NCI-H1694 treated with DMSO at 0.1 percent for 48 hours (cell line): ENCODE measurements around the gene HOATZ.

Experiments
- DNase-seq: peaks from one replicate; lab custom pipeline; 2025; lab: John Stamatoyannopoulos, UW

Gene HOATZ

GRCh38 chr11:111549196-111549868, 34.8 kb downstream of the HOATZ start:
- no peak for DNase-seq

DNA sequence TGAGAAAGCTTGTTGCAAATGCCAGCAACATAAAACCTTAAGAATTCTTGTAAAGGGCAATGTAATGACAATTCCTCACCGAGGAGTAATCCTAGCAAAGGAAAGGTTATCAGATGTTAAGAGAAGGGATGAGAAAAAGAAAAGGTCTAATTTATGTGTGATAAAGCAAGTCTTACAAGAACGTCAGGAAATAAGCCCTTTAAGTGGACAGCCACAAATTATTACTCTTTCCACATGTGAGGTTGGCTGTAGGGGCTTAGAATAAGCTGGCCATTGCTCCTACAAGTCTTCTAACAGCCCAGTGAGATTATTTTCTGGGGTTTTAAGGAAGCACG, 35.3 kb downstream of the HOATZ start:
- no peak for DNase-seq

DNA sequence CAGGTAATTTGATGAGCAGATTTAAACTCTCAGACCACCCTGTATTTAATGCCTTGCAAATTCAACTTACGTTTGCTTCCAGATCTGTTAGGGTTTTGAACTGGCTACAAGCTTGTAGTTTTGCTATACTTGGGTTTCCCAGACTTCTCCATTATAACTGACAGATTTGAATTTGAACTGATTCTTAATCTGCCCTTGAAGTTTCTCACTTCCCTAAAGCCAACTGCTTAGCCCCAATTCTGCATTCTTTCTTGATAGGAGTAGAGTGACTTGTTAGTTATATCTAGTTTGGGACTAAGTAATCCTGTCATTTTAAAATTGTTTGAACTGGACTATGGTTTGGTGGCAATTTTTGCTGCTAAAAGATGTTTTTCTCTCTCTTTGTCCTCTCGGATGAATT, 35.7 kb downstream of the HOATZ start:
- no peak for DNase-seq

DNA sequence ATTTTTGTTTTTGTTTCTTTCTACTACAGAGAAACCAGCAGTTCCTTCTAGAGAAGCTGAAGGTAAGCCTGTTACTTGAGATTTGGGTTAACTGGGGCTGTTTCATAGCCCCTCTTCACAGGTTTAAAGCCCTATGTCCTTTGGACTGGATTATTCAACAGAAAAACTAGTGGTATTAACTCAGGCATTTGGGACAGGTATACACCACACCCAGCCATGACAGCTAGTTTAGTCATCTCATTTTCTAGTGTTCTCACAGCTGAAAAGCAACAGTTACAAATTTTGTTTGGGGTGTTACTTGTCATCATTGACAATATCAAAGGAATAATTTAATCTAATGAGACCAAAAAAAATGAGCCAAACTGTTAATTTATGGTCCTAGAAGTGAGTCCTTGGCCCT, 40.0 kb downstream of the HOATZ start:
- no peak for DNase-seq

- no peak for DNase-seq
These were observed 40.7 kb downstream of the HOATZ start for GRCh38 chr11:111555255-111555654.

GRCh38 chr11:111557425-111558111, 43.0 kb downstream of the HOATZ start:
- no peak for DNase-seq

DNA sequence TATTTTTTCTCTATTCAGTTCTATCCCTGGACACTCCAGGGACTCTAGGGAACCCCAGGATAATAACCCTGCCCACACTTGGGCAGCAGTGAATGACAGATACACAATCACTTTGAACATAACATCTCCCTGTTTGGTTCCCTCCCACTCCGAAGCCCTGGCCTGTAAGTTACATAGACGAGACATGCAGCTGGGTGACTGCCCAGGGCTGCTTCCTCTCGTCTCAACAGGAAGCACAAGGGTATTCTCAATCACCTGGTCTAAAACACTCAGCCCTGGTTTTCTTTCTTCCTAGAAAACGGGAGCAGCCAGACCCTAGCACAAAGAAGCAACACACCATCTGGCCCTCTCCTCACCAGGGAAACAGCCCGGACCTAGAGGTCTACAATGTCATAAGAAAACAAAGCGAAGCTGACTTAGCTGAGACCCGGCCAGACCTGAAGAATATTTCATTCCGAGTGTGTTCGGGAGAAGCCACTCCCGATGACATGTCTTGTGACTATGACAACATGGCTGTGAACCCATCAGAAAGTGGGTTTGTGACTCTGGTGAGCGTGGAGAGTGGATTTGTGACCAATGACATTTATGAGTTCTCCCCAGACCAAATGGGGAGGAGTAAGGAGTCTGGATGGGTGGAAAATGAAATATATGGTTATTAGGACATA, 45.4 kb downstream of the HOATZ start:
- no peak for DNase-seq

DNA sequence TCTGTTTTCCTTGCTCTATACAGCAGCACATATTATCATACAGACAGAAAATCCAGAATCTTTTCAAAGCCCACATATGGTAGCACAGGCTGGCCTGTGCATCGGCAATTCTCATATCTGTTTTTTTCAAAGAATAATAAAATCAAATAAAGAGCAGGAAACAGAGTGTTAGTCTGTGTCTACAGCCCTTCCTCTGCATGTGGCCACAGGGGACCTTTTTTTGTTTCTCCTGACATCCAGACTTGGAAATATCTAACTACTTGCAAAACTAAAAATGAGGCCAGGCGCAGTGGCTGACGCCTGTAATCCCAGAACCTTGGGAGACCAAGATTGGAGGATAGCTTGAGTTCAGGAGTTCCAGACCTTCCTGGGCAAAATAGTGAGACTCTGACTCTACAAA, 46.2 kb downstream of the HOATZ start:
- DNase-seq: no peak

- DNase-seq: no peak
These were observed 46.7 kb downstream of the HOATZ start for GRCh38 chr11:111561306-111561705.

DNA sequence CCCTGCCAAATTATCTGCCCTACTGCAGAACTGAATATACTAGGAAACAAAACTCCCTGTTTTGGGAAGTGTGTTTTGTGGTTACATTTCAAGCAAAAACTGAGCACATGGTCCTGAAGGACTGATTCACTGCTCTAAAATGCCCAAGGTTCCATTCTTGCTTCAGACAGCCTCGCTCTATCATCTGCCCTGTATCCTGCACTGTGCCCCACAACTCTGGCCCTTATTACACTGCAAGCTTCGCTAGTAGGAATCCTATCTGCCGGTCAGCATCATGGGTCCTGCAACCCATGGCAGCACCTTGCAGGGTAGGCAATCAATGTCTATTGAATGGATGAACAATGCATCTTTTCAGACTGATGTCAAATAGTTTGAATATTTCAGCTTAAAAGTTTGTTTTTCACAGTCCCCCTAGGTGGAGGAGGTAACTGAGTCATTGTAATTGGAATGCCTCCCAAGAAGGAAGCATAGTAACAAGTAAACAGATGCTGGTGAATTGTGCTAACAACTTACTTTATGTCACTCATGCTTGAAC, 47.3 kb downstream of the HOATZ start:
- DNase-seq: no peak

- no peak for DNase-seq
These were observed 48.3 kb downstream of the HOATZ start for GRCh38 chr11:111562692-111563389.

- DNase-seq: peak; percentile 21
These were observed 50.6 kb downstream of the HOATZ start for GRCh38 chr11:111565114-111565720.

DNA sequence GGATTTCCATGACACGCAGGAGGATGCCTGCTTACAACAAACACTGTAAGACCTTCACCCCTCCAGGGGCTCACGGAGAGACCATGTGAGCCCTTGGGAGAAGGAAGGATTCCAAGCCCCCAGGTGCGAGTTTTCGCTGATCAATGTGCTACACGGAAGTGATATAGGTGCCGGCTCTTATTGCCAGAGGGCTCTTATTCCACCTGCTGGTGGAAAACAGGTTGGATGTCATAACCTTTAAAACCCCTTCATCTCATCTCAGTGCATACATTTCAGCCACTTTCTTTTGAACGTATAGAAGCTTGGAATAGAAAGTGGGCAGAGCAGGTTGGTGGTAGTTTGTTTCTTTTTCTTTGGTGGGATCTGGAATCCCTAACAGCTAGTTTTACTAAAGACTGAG, 51.7 kb downstream of the HOATZ start:
- no peak for DNase-seq

DNA sequence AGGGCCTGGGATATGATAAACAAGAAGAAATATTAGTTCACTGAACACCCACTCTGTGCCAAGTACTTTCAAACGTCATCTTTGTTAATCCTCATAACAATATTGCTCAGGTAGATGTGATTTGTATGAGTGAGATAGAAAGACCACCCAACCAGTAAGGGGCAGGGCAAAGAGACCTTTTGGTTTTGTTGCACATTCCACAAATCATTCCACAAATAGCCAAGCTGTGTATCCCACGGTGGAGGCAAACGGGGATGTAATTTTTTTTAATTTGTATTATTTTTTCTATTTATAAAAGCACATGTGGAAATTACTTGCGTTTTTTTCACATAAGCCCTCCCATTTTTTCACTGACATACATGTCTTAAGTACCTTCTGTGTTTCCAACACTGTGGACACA, 54.9 kb downstream of the HOATZ start:
- no peak for DNase-seq

DNA sequence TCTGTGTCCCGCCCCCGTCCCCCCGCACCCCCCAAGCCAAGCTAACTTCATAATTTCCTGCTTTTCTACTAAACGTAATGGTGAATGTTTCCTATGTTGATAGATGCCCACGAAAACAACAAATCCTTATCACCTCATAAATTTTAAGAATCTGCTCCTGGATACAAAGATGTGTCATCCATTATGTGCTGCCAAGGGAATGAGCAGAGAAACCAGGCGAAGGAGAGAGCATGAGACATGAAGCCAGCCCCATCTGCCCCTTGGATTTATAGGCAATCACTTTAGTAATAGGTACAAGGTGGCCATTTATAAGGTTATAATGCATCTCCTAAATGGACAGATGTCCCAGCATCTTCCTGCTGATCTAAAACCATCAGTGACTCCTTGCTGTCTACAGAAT, 56.2 kb downstream of the HOATZ start:
- no peak for DNase-seq

DNA sequence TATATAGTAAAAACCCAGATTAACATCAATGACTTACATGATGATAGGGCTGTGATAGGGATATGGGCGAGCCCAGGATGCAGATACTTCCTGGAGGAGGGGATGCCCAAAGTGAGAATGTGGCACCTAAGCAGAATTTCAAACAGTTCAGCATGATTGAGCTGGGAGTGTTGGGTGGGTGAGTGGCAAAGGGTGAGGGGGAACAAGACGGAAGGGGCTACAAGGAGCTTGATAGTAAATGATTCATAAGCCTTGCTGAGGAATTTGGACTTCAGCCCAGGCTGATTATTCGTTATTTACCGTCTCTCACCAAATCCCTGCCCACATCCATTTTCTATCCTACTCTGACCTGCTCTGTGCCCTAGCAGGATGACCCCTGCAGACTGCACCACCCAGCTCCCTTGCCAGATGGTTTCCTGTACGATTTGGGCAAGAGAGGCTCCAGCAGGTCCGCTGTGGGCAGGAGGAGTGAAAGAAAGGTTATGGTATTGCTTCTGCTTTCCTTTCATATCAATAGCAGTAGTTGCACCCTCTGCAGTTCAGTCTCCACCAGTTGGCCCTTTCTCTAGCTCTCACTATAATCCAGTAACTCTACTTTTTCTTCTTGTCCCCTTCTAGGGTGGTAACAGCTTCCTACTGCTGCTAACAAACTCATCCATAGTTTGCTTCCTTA, 57.4 kb downstream of the HOATZ start:
- DNase-seq: no peak

- DNase-seq: no peak
These were observed 58.0 kb downstream of the HOATZ start for GRCh38 chr11:111572581-111572980.

DNA sequence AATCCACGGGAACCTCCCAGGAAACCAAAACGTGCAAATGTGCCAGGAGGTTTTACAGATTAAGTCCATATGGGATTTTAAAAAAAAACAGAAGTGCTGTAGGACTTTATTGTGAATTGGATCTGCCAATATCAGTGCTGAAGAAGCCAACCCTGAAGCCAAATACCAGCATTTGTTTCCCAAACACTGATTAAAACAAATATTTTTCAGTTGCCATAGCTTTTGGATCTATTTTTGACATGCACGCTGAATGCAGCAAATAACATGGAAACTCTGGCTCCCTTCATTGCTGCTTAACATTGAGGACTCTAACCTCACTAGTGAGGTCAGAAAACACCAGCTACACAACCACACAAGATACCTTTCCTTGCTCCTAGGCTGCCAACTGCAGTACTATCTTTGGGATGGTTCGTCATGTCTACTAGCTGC, 59.3 kb downstream of the HOATZ start:
- no peak for DNase-seq

- no peak for DNase-seq
These were observed 60.0 kb downstream of the HOATZ start for GRCh38 chr11:111574373-111575225.

DNA sequence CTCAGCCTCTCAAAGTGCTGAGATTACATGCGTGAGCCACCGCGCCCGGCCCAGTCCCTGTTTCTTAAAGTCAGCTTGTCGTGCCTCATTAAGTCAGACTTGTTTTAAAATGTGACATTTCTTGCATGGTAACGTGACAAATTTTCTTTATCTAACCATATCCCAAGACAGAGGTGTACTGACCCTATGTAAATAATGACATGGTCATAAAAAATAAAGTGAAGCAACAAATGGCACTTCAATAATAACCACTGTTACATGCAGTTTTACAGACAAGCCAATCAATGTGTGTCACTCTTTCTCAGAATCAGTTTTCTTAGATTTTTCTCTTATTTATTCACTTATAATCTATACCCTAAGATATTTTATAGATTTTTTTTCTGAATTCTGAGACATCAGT, 61.2 kb downstream of the HOATZ start:
- DNase-seq: no peak

DNA sequence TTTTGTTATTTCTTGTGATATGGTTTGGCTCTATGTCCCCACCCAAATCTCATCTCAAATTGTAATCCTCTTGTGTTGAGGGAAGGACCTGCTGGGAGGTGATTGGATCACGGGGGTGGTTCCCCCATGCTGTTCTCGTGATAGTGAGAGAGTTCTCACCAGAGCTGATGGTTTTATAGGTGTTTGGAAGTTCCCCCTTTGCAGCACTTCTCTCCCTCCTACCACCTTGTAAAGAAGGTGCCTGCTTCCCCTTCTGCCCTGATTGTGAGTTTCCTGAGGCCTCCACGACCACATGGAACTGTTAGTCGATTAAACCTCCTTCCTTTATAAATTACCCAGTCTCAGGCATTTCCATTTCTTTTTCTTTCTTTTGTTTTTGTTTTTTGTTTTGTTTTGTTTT, 63.2 kb downstream of the HOATZ start:
- DNase-seq: no peak
